ENCODE measurements around the gene SLCO3A1.

The SLCO3A1 gene

DNA sequence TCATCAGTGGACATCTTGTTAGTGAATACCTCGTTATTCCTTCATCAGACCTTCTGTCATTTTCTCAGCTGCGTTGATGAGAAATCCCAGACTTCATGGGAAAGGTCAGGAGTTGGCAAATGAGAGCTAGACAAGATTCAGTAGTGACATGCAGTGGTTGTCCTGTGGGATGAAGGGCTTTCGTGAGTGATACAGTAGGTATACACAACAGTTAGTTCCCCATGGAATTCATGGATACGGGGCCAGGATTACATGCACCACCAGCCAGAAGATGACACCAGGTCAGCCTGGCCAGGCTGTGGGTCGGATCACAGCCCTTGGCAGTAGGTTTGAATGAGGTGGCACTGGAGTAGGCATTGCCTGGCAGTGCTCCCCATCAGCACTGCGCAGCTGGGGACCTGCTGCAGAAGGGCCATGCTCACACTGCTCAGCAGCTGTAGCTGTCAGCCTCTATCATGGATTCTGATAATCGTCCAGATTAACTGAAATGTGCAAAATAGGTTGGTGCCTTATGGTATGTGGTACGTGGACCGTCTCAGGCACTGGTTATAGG, 150.1 kb downstream of the SLCO3A1 start:
- no peak for DNase-seq (ENCODE audit: low read depth)

GRCh38 chr15:92005154-92005553, 151.6 kb downstream of the SLCO3A1 start:
- no peak for DNase-seq (ENCODE audit: low read depth)

- no peak for DNase-seq (ENCODE audit: low read depth)
These were observed 152.9 kb downstream of the SLCO3A1 start for GRCh38 chr15:92006186-92007028.

DNA sequence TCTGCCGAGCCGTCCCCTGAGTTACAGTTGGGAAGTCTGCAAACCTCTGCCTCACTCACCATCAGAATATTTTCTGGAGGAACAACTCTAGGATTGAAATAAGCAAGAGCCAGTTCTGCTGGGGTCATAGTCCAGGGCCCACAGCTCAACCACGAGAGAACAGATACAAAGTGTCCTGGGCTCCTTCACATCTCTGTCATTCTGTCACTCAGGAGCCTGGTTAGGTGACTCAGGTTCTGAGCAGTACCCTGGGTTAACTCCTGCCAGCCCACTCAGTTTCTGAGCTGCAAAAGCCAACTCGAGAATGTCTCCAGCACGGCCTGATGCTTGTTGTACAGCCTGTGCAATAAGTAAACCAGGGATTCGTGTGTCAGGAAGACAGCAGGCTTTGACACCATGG, 155.7 kb downstream of the SLCO3A1 start:
- DNase-seq (ENCODE audit: low read depth), result no peak

DNA sequence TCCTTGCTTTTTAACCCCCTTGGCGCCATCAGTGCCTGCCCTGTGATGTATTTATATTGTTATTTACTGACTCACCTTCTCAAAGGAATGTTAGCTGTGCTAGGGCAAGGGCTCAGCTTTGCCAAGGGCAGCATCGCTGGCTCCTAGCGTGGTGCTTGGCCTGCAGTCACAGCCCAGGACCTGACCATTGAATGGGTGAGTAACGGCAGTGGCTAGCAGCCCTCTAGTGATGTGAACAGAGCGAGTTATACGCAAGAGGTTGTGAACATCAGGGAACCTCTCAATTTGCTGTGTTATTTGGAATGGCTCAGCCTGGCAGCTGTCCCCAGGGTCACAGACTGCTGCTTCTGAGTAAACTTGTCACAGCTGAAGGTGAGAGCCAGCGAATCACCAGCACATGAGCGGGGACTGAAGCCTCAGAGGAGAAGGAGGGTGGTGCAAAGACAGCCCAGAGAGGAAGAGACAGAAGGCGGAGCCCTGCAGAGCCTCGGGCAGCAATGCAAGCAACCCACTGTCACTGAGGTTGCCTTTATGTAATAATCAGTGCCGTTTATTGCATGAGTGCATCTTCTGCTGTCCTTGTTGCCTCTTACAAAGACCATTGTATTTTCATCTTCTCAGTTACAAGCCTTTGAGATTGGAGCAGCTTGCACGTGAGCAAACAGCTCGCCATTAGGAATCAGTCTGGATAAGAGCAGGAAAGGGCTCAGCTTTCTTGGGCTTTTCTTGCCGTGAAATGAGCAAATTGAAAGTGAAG, 158.3 kb downstream of the SLCO3A1 start:
- DNase-seq (ENCODE audit: low read depth), result no peak

DNA sequence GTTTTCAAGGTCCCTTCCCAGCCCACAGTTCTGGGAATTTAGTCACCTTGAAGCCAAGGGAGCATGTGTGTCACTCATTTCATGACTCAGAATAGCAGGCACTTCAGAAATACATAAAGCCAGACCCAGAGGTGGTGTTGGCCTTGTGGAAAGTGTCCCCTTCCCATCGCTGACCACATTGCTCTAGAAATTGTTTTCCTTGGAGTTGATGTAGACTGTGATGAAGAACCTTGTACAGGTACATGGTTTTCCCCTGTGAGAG, 158.8 kb downstream of the SLCO3A1 start:
- DNase-seq (ENCODE audit: low read depth), result no peak

DNA sequence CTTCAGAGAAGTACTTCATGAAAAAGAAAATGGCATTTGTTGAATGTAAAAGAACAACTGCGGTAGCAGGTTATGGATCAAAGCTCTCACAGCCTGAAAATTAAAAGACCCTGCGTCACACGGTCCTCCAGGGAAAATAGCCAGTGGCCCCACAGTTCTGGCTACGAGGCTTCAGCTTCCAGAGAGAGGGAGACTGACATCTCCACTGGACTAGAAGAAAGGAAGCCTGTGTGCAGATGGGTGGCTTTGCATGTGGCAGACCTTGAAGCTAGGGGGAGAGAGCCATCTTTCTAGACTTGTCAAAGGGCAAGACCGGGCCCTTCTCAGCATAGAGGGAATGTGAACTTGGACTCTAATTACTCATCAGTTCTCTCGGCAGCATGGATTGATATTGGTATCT, 159.4 kb downstream of the SLCO3A1 start:
- no peak for DNase-seq (ENCODE audit: low read depth)

- DNase-seq (ENCODE audit: low read depth), result no peak
These were observed 160.9 kb downstream of the SLCO3A1 start for GRCh38 chr15:92014281-92015030.

- no peak for DNase-seq (ENCODE audit: low read depth)
These were observed 164.5 kb downstream of the SLCO3A1 start for GRCh38 chr15:92017882-92018534.

- no peak for DNase-seq (ENCODE audit: low read depth)
These were observed 165.2 kb downstream of the SLCO3A1 start for GRCh38 chr15:92018535-92019239.

- no peak for DNase-seq (ENCODE audit: low read depth)
These were observed 166.2 kb downstream of the SLCO3A1 start for GRCh38 chr15:92019706-92020105.

DNA sequence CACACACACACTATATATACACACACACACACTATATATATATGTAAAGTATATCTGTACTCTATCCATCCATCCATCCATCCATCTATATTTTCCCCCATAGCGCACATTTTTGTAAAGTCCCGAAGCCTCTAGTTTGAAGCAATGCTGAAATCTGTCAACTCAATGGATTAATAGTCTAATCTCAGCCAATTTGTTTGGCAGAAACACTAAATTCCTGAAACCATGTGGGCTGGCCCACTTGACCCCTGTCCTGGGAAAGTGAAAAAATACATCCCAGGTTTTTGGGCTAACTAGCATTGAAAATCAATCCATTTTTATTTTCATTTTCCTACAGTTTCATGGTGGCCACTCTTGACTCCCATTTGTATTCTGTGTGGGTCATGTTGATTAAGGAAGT, 166.7 kb downstream of the SLCO3A1 start:
- DNase-seq (ENCODE audit: low read depth), result no peak

- DNase-seq (ENCODE audit: low read depth), result no peak
These were observed 167.3 kb downstream of the SLCO3A1 start for GRCh38 chr15:92020804-92021203.

DNA sequence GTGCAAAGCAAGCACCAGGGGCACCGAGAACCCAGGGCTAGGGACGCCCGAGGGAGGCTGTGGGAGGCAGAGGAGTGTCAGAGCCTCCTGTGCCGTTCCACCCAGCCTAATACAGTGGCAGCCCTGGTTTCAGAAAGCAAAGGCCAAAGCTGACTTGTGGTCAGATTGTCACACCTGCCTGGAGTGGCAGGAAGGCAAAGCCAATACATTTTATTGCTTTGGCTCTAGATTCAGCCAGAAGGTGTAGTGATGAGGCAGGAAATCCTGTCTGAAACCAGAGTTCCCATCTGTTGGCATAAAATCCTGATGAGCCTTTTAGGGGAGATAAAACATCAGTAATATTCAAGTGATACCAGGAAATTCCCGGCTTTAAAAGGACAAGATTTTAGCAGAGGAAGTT, 168.3 kb downstream of the SLCO3A1 start:
- no peak for DNase-seq (ENCODE audit: low read depth)

DNA sequence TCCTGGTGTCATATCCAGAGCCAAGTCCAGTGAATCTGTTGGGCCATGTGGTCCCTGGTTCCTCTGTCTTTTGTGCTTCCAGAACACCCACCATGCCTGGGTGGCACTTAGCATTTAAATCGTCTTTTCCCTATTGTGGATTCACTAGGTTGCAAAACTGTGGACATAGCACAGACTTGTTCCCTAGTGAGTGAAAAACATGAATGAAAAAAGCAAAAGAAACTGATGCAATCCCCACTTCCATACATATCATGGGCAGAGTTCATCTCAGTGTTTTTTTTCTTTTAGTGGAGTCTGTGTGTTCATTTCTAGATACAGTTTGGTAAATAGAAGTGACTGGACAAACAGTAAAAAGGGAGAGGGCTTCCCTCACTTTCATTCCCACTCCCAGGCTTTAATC, 170.5 kb downstream of the SLCO3A1 start:
- DNase-seq (ENCODE audit: low read depth), result no peak

DNA sequence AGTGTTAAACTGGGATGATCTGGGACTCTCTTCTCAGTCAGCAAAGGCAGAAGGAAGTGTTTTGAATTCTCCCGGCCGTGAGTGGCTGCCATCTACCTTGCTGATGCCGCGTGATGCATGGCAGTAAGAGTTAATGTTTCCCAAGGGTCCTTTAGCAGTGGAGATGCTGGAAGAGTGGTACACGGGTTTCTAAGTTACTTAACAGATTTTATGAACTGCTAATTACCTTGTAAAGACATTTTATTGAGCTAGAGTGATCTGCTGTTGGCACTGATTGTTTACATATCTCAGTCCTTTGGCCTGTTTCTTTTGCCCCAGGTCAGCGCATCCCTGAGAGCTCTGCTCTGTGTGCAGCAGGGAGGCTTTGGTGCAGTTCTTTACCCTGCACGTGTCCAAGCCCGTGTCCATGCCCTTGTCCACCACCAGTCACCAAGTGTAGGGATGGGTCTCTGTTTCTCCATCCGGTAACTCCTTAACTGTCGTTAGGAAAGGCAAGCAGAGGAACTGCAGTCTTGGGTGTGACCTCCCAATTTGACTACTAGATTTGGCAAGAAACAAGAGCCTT, 172.3 kb downstream of the SLCO3A1 start:
- no peak for DNase-seq (ENCODE audit: low read depth)

DNA sequence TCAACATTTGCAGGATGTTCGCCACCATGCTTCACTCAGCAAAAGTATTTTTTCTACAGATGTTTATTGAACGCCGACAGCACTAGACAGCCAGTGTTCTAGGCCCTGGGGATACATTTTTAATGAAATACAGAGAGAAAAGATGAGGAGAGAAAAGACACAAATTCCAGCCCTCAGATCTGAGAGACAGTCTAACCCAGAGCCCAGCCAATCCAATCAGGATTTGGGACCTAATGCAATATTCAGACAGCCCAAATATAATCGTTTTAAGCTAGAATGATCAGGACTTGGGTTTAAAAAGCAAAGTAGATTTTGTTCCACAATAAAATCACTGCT, 174.8 kb downstream of the SLCO3A1 start:
- no peak for DNase-seq (ENCODE audit: low read depth)

DNA sequence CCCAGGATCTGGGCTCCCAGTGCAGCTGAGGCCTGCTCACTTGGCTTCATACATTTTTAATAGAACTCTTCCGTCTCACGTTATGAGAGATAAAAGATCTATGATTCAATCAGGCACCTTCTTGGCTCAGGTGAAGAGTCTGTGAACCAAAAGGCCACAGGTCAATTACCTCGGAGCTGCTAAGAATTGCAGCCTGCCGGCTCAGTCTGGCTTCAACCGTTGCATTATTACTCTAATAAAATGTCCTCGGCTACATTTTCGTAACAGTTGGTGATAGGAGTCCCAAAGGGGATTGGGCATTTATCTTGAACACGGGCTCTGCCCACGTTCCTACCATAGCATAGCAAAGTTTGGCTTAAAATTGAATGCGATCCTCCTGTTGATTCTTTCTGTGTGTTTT, 176.3 kb downstream of the SLCO3A1 start:
- no peak for DNase-seq (ENCODE audit: low read depth)

DNA sequence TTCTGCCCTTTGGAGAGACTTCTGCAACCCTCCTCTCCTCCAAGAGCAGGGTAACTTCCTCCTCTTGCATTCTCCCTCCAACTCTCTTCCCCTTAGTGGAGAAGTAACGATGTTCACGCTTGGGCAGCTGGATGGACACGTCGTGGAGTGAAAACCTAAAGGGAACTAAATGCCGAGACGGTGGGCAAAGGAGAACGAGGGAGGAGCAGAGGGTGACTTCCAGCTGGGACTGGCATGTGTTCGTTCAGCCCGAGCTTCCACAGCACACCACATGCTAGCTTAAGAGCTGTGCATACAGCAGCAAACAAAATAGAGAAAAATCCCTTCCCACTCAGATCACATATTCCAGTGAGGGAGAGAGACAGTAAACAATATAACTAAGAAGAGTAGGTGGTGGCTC, 179.8 kb downstream of the SLCO3A1 start:
- DNase-seq (ENCODE audit: low read depth), result no peak

DNA sequence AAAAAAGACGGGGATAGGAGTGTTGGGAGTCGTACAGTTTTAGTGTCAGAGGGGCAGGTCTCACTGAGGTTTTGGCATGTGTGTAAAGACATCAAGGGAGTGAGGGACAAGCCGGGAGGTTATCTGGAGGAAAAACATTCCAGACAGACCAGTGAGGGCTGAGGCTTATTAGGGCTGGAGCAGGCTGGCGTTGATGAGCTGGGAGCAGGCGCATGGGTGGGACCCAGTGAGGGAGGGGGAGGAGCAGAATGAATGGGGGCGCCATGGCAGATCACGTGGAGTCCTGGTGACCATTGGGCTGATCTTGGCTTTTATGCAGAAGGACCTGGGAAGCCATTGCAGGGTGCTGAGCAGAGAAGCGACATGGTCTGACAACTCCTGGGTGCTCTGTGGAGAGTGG, 180.2 kb downstream of the SLCO3A1 start:
- no peak for DNase-seq (ENCODE audit: low read depth)

- DNase-seq (ENCODE audit: low read depth), result no peak
These were observed 180.7 kb downstream of the SLCO3A1 start for GRCh38 chr15:92034227-92034626.
